Prostate gland (tissue), 2 donors: ENCODE measurements around the gene FNDC3B.

ENCODE experiments used
- POLR2AphosphoS5 ChIP-seq: sonication (generic); formaldehyde crosslinking; IDR thresholded peaks from one replicate; pipeline ENCODE4 v1.6.1; 2017; ENCODE audit warnings: antibody characterized with exemption
- TF ChIP-seq, protein P1 (sequence below), 4 experiments: fragments of 200-600 bp in 2 of 4; fragments of 450-650 bp in 2 of 4; sonication (generic) in 2 of 4; IDR thresholded peaks; 1 replicate in 3 of 4; 2 replicates in 1 of 4; pipeline ENCODE4 v1.5.1; 2016 to 2019; ENCODE audit warnings: antibody characterized with exemption in 4 of 4, mild to moderate bottlenecking in 2 of 4, moderate library complexity in 2 of 4

GRCh38 chr3:172181932-172182586 lies 142.7 kb downstream of the FNDC3B start:
- TF ChIP-seq, protein P1, sequence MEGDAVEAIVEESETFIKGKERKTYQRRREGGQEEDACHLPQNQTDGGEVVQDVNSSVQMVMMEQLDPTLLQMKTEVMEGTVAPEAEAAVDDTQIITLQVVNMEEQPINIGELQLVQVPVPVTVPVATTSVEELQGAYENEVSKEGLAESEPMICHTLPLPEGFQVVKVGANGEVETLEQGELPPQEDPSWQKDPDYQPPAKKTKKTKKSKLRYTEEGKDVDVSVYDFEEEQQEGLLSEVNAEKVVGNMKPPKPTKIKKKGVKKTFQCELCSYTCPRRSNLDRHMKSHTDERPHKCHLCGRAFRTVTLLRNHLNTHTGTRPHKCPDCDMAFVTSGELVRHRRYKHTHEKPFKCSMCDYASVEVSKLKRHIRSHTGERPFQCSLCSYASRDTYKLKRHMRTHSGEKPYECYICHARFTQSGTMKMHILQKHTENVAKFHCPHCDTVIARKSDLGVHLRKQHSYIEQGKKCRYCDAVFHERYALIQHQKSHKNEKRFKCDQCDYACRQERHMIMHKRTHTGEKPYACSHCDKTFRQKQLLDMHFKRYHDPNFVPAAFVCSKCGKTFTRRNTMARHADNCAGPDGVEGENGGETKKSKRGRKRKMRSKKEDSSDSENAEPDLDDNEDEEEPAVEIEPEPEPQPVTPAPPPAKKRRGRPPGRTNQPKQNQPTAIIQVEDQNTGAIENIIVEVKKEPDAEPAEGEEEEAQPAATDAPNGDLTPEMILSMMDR (IDR thresholded peaks at IDR 0.05): no peak
- no peak for TF ChIP-seq POLR2AphosphoS5
